Activated CD4-positive, alpha-beta T cell treated with anti-CD3 and anti-CD28 coated beads, Interleukin-2, amount 50 U/mL, for 4 hours (primary cell): ENCODE results near the gene GRM6.

Source experiments
- DNase-seq, 2 experiments: peaks; one replicate each; pipeline ENCODE4 v3.0.0-alpha.2; 2020

The GRM6 gene

GRCh38 chr5:178994580-178995340, at the start of gene GRM6:
Gene GRM6 (minus strand): TSS chr5:178995320. CDS start chr5:178994944, 376 bp downstream.
- no peak for DNase-seq

- DNase-seq, result no peak
Observed at GRCh38 chr5:179044765-179045164, 49.6 kb upstream of the GRM6 start.

GRCh38 chr5:179033004-179033580, 38.0 kb upstream of the GRM6 start:
- DNase-seq, result no peak

- peak; percentile 91 to 92 for DNase-seq
Observed at GRCh38 chr5:179023528-179024189, 28.5 kb upstream of the GRM6 start, which contains the start of gene ZNF879. Gene ZNF879 (plus strand): TSS chr5:179023804. CDS start chr5:179025005, 1,201 bp downstream.

GRCh38 chr5:179008667-179009066, 13.5 kb upstream of the GRM6 start:
- no peak for DNase-seq

GRCh38 chr5:179006564-179006963, 11.4 kb upstream of the GRM6 start:
- no peak for DNase-seq

GRCh38 chr5:178998441-178998840, 3.3 kb upstream of the GRM6 start:
- DNase-seq, result no peak

GRCh38 chr5:178997191-178997590, 2.1 kb upstream of the GRM6 start:
- DNase-seq, result no peak

GRCh38 chr5:178996156-178996555, 1.0 kb upstream of the GRM6 start:
- DNase-seq, result no peak

GRCh38 chr5:178995341-178995690, 196 bp upstream of the GRM6 start:
- DNase-seq, result no peak

- no peak for DNase-seq
Observed at GRCh38 chr5:178993955-178994579, 1.1 kb downstream of the GRM6 start.

- no peak for DNase-seq
Observed at GRCh38 chr5:178993236-178993765, 1.8 kb downstream of the GRM6 start.

GRCh38 chr5:178992291-178992895, 2.7 kb downstream of the GRM6 start:
- DNase-seq, result no peak

GRCh38 chr5:178991190-178992145, 3.7 kb downstream of the GRM6 start:
- no peak for DNase-seq

GRCh38 chr5:178990491-178990890, 4.6 kb downstream of the GRM6 start:
- DNase-seq, result no peak

GRCh38 chr5:178989311-178989710, 5.8 kb downstream of the GRM6 start:
- no peak for DNase-seq

- no peak for DNase-seq
Observed at GRCh38 chr5:178988436-178989220, 6.5 kb downstream of the GRM6 start.

- DNase-seq, result no peak
Observed at GRCh38 chr5:178986326-178986960, 8.7 kb downstream of the GRM6 start.

GRCh38 chr5:178984145-178985072, 10.7 kb downstream of the GRM6 start:
- no peak for DNase-seq
